NCI-H748 treated with DMSO at 0.1 percent for 48 hours (cell line): ENCODE measurements around the gene DBI.
"Not testable (repeated sequence)": the region's sequence is repeated elsewhere in the genome, so short reads cannot be mapped to it uniquely, and the experiment has no call there.

Source experiments
- DNase-seq: peaks from one replicate; lab custom pipeline; 2025; lab: John Stamatoyannopoulos, UW

The DBI gene

DNA sequence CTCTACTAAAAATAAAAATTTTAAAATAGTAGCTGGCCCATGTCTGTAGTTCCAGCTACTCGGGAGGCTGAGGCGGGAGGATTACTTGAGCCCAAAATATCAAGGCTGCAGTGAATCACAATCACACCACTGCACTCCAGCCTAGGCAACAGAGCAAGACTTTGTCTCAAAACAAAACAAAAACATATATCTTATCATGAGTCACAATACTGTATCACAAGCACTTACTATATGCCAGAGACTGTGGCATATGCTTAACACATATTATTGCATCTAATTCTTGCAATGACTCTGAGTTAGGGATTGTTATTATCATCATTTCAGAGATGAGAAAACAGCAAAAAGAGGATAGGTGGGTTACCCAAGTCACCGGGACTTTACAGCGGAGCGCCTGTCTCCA is 35.3 kb downstream of the DBI start:
- DNase-seq: no peak

DNA sequence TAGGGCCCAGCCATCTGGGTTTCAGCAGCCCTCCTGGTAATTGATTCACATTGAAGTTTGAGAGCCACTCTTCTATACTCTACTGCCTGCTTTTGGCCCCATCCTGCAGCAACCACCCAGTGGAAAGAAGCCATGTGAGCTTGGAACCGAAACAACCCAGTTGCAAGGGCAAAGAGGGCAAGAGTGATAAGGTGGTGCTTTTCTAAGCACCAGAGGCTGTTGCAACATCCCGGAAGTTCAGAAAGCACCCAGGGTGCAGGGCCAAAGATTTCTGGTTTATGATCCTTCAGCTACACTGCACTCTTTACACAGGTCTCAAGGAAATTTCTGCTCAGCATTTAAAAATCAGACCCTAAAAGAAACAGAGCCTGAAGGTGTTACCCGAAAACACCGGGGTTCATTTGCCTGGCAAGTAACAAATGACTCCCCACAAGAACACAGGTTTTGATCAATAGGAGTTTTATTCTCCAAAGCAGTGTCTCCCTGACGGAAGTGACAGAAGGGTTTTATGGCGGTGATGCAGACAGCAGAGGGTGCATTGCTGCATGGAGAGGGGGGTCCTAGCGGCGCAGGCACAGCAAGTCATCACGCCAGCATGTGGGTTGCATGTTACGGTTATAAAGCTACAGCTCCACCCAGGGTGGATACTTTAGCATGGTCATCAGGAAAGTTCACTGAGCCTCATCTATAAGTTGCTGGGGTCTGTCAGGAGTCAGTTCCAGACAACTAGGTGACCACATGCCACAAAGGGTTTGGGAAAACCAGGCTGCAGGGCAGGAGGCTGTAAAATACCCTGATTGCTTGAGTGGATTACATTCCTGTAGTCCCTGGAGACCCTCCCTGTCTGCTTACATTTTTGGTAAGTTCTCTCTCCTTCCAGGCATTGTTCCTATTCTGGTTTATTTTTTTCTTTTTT is 36.1 kb downstream of the DBI start:
- no peak for DNase-seq

DNA sequence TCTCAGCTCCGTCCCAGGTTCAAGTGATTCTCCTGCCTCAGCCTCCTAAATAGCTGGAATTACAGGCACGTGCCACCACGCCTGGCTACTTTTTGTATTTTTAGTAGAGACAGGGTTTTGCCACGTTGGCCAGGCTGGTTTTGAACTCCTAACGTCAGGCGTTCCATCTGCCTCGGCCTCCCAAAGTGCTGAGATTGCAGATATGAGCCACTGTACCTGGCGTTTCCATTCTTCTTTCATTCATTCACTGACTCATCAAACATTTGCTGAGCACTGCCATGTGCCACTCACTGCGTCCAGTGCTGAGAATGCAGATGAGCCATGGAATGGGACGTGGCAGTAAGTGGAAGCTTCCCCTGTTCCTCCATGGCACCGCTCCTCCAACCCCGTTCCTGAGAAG is 36.8 kb downstream of the DBI start:
- not testable (repeated sequence) for DNase-seq

DNA sequence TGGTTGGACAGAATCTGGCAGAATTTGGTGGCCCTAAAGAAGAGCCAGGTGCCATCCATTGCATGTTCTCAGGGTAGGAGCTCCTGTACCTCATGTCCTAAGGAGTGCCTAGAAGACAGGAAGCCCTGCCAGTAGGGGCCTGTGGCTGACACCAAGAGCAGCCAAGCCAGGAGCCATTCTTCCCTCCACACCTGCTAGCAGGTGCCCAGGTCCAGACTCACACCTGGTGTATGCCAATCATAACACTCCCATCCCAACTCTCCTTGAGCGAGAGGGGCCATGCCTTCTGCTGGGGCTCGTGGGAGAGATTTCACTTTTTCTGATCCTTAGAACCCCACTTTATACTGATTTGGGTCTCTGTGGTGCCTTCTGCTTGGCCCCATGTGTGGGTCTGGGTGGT is 38.4 kb downstream of the DBI start:
- DNase-seq: no peak

DNA sequence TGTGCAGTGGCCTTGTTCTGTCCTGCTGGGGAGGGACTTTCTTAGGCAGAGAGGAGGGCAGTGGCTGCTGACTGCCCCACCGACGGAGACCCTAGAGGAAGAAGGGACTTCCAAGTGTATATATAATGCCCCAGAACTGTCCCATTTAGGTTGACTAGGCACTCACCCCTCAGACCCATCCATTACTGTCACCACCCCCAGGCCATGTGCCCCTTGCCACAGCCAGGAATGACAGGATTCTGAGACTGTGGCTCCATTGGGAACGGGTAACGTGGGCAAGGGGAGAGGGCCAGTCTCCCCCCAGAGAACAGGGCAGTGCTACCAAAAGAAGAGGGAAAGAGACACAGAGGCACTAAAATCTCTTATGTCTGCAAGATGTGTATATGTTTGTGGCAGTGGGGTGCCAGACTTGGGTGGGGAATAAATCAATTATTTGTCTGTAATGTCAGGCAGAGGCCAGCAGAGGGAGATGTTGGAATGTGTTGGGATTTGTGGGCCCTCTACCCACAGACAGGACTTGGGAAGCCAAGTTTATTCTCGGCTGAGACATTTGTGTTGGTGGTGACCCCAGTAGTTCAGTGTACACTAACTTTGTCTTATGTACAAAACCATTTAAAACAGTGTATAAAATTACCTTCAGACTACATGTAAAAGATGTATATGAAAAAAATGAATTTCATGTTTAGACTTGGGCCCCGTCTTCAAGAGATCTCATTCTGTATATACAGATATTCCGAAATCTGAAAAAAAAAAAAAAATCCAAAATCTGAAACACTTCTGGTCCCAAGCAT is 40.8 kb downstream of the DBI start:
- no peak for DNase-seq

DNA sequence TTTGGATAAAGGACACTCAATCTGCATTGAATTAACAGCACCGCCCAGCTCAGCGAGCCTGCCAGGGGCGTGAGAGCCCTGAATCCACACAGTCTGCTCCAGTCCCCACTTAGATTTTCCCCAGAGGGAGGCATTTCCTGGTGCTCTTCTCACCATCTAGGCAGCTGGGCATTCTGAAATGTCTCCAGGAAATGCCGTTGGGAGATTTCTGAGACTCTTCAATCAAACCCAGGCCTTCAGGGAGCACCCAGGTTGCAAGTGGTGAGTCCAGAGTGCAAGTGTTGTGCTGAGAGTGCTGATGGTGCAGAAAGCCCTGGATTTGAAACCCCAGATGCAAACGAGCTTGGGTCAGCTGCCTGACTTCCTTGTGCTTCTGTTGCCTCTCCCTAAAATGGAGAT is 41.4 kb downstream of the DBI start:
- DNase-seq: no peak

DNA sequence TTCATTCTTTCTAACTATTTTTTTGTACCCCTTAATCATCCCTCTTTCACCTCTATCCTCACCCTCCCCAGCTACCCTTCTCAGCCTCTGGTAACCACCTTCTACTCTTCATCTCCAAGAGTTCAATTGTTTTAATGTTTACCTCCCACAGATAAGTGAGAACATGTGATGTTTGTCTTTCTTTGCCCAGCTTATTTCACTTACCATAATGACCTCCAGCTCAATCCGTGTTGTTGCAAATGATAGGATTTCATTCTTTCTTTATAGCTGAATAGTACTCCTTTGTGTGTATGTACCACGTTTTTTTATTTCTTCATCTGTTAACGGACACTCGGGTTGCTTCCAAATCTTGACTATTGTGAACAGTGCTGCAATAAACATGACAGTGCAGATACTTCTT is 42.7 kb downstream of the DBI start:
- no peak for DNase-seq

DNA sequence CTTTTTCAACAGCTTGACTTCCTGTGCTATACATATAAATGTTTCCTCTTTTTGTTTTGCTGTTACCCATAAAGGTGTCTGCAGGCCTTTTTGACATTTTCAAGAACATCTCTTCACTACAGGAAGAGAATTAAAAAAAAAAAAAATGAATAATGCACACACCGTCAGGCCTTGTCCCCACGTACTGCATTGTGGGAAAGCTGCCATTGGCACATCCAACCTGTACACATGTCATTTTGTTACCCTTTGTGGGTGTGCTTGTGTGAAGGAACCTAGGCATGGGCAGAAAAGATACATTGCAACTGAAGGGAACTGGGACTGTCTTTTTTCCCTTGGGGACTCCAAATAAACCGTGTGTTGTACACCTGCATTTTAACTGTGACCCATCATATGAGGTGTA is 48.1 kb downstream of the DBI start:
- no peak for DNase-seq

DNA sequence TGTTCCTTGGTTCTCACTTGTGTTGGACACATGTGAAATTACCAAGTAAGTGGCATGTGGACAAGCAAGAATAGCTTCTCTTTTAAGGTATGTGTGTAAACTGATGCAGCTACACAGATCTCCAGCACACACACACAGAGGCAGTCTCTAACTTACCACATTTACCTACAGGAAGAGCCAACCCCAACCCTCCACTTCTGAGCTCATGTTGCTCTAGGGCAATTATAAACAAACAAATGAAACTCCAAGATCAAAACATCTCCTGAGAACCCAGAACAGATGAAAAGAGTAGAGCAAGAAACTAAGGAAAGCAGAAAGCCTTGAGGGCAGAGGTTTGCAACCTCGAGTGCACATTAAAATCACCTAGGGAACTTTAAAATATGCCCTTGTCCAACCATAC is 48.9 kb downstream of the DBI start:
- no peak for DNase-seq

DNA sequence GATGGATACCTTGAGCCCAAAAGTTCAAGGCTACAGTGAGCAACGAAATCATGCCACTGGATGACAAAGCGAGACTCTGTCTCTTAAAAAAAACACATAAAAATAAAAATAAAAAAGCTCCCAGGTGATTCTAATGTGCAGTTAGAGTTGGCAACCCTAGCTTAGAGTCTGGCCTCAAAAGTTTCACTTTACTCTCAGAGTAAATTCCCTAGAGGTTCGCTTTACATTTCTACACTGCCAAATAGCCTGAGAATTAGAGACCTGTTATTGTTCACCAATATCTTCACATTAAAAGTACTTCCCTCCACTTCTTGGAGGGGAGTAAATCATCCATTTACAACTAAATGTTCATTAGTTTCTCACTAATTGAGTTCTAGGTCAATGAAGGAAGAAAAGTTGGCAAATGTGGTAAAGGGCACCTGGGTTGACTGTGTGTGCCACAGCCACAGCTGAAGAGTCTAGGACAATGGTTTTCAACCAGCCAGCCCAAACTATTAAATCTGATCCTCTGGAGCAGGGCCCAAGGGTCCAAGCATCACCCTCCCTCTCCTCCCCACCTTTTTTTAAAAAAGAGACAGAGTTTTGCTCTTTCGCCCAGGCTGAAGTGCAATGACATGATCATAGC is 49.6 kb downstream of the DBI start:
- DNase-seq: no peak

DNA sequence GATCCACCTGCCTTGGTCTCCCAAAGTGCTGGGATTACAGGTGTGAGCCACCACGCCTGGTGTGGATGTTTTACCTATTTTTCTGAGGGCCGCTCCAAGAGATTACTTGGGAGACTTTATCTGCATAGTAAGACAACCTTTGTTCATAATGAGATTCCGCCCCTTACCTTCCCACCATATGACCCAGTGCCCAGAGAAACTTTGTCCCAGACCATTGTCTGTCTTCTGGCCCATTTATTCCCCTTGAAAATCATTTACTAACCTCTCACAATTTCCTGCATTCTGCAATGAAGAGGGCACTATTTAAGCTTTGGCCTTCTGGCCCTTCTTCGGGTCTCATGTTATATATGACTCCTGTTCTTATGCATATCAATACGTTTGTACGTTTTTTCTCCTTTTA is 51.1 kb downstream of the DBI start:
- DNase-seq: no peak

DNA sequence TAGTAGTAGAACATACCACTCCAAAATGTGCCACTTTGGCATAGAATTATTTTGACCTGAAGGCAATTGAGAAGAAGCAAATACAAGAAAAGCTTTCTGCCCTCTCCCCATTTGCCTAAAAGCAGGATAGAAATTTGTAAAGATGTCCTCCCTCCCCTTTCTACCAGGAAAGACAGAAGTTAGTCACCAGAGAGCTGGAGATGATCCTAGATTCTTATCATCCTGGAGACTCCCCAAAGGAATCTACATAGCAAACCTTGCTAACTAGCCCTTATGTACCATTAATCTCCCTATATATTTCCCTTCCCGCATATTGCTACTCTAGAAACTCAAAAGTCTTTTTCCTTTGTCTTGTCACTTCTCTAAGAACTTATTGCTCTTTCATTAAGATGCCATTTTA is 52.3 kb downstream of the DBI start:
- DNase-seq: no peak

DNA sequence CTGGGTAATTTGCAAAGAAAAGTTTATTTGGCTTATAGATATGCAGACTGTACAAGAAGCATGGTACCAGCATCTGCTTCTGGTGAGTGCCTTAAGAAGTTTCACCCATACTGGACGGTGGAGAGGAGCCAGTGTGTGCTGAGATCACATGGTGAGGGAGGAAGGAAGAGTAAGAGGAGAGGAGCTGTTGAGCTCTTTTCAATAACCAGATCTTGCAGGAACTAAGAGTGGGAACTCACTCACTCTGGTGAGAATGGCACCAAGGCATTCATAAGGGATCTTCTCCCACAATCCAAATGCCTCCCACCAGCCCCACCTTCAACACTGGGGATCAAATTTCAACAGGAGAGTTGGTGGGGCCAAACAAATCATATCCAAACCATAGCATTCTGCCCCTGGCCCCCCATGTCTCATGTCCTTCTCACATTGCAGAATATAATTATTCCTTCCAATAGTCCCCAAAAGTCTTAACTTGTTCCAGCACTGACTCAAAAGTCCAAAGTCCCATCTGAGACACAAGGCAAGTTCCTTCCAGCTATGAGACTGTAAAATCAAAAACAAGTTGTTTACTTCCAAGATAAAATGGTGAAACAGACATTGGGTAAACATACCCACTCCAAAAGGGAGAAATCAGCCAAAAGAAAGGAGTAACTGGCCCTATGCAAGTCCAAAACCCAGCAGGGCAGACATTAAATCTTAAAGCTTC is 53.2 kb downstream of the DBI start:
- DNase-seq: no peak

DNA sequence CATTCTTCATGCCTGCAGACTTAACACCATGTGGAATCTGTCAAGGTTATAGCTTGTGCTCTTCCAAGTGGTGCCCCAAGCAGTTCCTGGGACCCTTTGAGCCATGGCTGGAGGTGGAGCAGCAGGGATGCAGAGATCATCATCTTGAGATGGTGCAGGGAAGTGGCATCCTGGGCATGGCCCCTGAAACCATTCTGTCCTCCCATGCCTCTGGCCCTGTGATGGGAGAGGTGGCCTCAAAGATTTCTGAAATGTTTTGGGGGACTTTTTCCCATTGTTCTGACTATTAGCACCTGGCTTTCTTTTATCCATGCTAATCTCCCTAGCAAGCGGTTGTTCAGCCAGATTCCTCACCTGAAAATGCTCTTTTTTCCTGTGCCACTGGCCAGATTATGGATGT is 54.5 kb downstream of the DBI start:
- no peak for DNase-seq

DNA sequence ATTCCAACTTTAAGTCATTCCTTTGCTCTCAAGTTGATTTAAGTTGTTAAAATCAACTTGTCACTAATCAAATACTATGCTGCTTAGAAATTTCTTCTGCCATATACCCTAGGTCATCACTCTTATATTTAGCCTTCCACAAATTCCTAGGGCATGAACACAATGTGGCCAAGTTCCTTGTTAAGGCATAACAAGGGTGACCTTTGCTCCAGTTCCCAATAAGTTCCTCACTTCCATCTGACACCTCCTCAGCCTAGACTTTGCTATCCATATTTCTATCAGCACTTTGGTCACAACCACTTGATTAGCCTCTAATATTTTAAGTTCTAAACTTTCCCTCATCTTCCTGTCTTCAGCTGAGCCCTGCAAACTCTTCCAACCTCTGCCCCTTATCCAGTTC is 55.0 kb downstream of the DBI start:
- no peak for DNase-seq
